IMR-90 (cell line): ENCODE results near the gene DSG1. TPM values are rescaled to one million over a fixed set of nuclear protein-coding genes. Genes with fewer than 3 reads are reported as not detected.

Source experiments
- ATAC-seq: fragments of 200-7000 bp; cut with Tn5 transposase; 2 replicates; pipeline ENCODE4 v1.9.1; 2020; ENCODE audit warnings: low read depth, mild to moderate bottlenecking, moderate library complexity
- BruUV-seq: library from RNA; stranded (reverse); fragments of 400-500 nt; replicated peaks from 2 replicates; lab custom pipeline; 2021; lab: Mats Ljungman, UMichigan
- CTCF ChIA-PET: fragments of 300-600 bp; formaldehyde crosslinking; extraction: SDS; loops from one replicate; lab custom pipeline; 2021; ENCODE audit warnings: antibody characterized with exemption; lab: Yijun Ruan, JAX
- POLR2A ChIA-PET: fragments of 300-600 bp; sonication (Branson Sonifier 250); formaldehyde crosslinking; loops from one replicate; lab custom pipeline; 2022; ENCODE audit warnings: antibody characterized with exemption; ENCODE audit not compliant: unreplicated experiment; lab: Charles Lee
- DNase-seq: peaks from one replicate; pipeline ENCODE4 v3.0.0; 2013
- H2AFZ ChIP-seq: replicated peaks from 2 replicates; pipeline ENCODE3; 2013; ENCODE audit warnings: low read length, mild to moderate bottlenecking; ENCODE audit not compliant: poor library complexity
- H2AK5ac ChIP-seq: 2 replicates; pipeline ENCODE4 v1.6.1; 2013; ENCODE audit warnings: low read depth, low read length, inconsistent platforms
- H2AK9ac ChIP-seq: replicated peaks from 2 replicates; pipeline ENCODE3; 2013; ENCODE audit warnings: mild to moderate bottlenecking, low read depth, low read length, moderate library complexity; ENCODE audit not compliant: poor library complexity
- H2BK120ac ChIP-seq: 2 replicates; pipeline ENCODE4 v1.6.1; 2013; ENCODE audit warnings: low read depth, low read length, inconsistent platforms
- H2BK15ac ChIP-seq: 3 replicates; pipeline ENCODE4 v1.6.1; 2013; ENCODE audit warnings: low read depth, low read length, inconsistent platforms
- H2BK20ac ChIP-seq: 2 replicates; pipeline ENCODE4 v1.6.1; 2013; ENCODE audit warnings: low read depth, mild to moderate bottlenecking, inconsistent platforms, low read length, moderate library complexity
- H2BK5ac ChIP-seq: 2 replicates; pipeline ENCODE4 v1.6.1; 2013; ENCODE audit warnings: mild to moderate bottlenecking, low read depth, low read length, inconsistent platforms; ENCODE audit not compliant: poor library complexity, severe bottlenecking
- H3K14ac ChIP-seq: replicated peaks from 2 replicates; pipeline ENCODE4 v1.6.1; 2013; ENCODE audit warnings: low read depth, low read length, inconsistent platforms
- H3K18ac ChIP-seq: 2 replicates; pipeline ENCODE4 v1.6.1; 2013; ENCODE audit warnings: low read depth, low read length, control low read depth
- H3K23ac ChIP-seq: 2 replicates; pipeline ENCODE4 v1.6.1; 2013; ENCODE audit warnings: low read depth, low read length, inconsistent platforms
- H3K27ac ChIP-seq: 2 replicates; pipeline ENCODE4 v1.5.1; 2013; ENCODE audit warnings: mild to moderate bottlenecking, control low read depth, low read length; ENCODE audit not compliant: insufficient read depth
- H3K27me3 ChIP-seq: 2 replicates; pipeline ENCODE4 v1.6.1; 2013; ENCODE audit warnings: low read length; ENCODE audit not compliant: control insufficient read depth, insufficient read depth
- H3K36me3 ChIP-seq: 2 replicates; pipeline ENCODE4 v1.6.1; 2013; ENCODE audit warnings: low read length, mixed read lengths; ENCODE audit not compliant: control insufficient read depth, insufficient read depth
- H3K4ac ChIP-seq: 2 replicates; pipeline ENCODE4 v1.6.1; 2013; ENCODE audit warnings: low read depth, low read length, inconsistent platforms
- H3K4me1 ChIP-seq: 2 replicates; pipeline ENCODE4 v1.6.1; 2013; ENCODE audit warnings: low read length, mixed read lengths; ENCODE audit not compliant: control insufficient read depth, insufficient read depth
- H3K4me2 ChIP-seq: 2 replicates; pipeline ENCODE4 v1.6.1; 2013; ENCODE audit warnings: low read depth, mild to moderate bottlenecking, control low read depth, low read length, moderate library complexity
- H3K4me3 ChIP-seq: 2 replicates; pipeline ENCODE4 v1.5.1; 2013; ENCODE audit warnings: low read depth, mild to moderate bottlenecking, control low read depth, low read length, moderate library complexity; ENCODE audit not compliant: insufficient read depth
- H3K56ac ChIP-seq: 2 replicates; pipeline ENCODE4 v1.6.1; 2013; ENCODE audit warnings: low read length, inconsistent platforms; ENCODE audit not compliant: insufficient read depth; ENCODE audit errors: extremely low read depth
- H3K79me1 ChIP-seq, 2 experiments: 2 replicates each; pipeline ENCODE4 v1.6.1; 2013; ENCODE audit warnings: low read length in 2 of 2, inconsistent platforms in 1 of 2, low read depth in 1 of 2
- H3K9ac ChIP-seq: 2 replicates; pipeline ENCODE4 v1.6.1; 2013; ENCODE audit warnings: low read depth, low read length, control low read depth
- H3K9me1 ChIP-seq: 2 replicates; pipeline ENCODE4 v1.6.1; 2013; ENCODE audit warnings: low read length, inconsistent platforms; ENCODE audit not compliant: insufficient read depth
- H3K9me3 ChIP-seq: 2 replicates; pipeline ENCODE4 v1.6.1; 2013; ENCODE audit warnings: low read length; ENCODE audit not compliant: control insufficient read depth, insufficient read depth
- H4K20me1 ChIP-seq: 2 replicates; pipeline ENCODE4 v1.6.1; 2013; ENCODE audit warnings: low read length, inconsistent platforms; ENCODE audit not compliant: insufficient read depth
- H4K5ac ChIP-seq: 2 replicates; pipeline ENCODE4 v1.6.1; 2013; ENCODE audit warnings: mild to moderate bottlenecking, low read depth, low read length, control low read depth
- H4K8ac ChIP-seq, 2 experiments: 2 replicates each; pipeline ENCODE4 v1.6.1; 2013; ENCODE audit warnings: low read depth in 2 of 2, low read length in 2 of 2, control low read depth in 1 of 2, inconsistent platforms in 1 of 2
- H4K91ac ChIP-seq: 2 replicates; pipeline ENCODE4 v1.6.1; 2013; ENCODE audit warnings: low read depth, low read length, inconsistent platforms; ENCODE audit not compliant: insufficient read depth
- BHLHE40 ChIP-seq: fragments of 150-350 bp; IDR thresholded peaks from 2 replicates; pipeline ENCODE4 v1.6.1; 2016; ENCODE audit warnings: mild to moderate bottlenecking, low read depth, low read length
- CHD1 ChIP-seq: IDR thresholded peaks from 2 replicates; pipeline ENCODE4 v1.6.1; 2012; ENCODE audit warnings: low read depth, low read length, improper control_type of control experiment
- CTCF ChIP-seq: conservative IDR thresholded peaks from 2 replicates; pipeline ENCODE4 v1.5.1; 2012; ENCODE audit warnings: mild to moderate bottlenecking, low read depth, low read length, improper control_type of control experiment
- FOS ChIP-seq: fragments of 150-350 bp; IDR thresholded peaks from 2 replicates; pipeline ENCODE4 v1.6.1; 2016; ENCODE audit warnings: low read depth, low read length
- MAFK ChIP-seq: IDR thresholded peaks from 2 replicates; pipeline ENCODE4 v1.6.1; 2012; ENCODE audit warnings: low read depth, low read length, improper control_type of control experiment
- MAZ ChIP-seq: IDR thresholded peaks from 2 replicates; pipeline ENCODE4 v1.6.1; 2012; ENCODE audit warnings: low read depth, mild to moderate bottlenecking, low read length, improper control_type of control experiment, moderate library complexity, borderline replicate concordance
- MXI1 ChIP-seq: IDR thresholded peaks from 2 replicates; pipeline ENCODE4 v1.6.1; 2012; ENCODE audit warnings: low read depth, mild to moderate bottlenecking, low read length, moderate library complexity, borderline replicate concordance
- NFE2L2 ChIP-seq: fragments of 150-350 bp; IDR thresholded peaks from 2 replicates; pipeline ENCODE4 v1.6.1; 2016; ENCODE audit warnings: low read depth, mild to moderate bottlenecking, low read length
- POLR2A ChIP-seq: IDR thresholded peaks from 2 replicates; pipeline ENCODE4 v1.6.1; 2012; ENCODE audit warnings: mild to moderate bottlenecking, low read depth, low read length
- RAD21 ChIP-seq: IDR thresholded peaks from 2 replicates; pipeline ENCODE4 v1.6.1; 2012; ENCODE audit warnings: low read length, improper control_type of control experiment
- RCOR1 ChIP-seq: IDR thresholded peaks from 2 replicates; pipeline ENCODE4 v1.6.1; 2012; ENCODE audit warnings: mild to moderate bottlenecking, low read length, improper control_type of control experiment; ENCODE audit not compliant: insufficient replicate concordance
- RFX5 ChIP-seq: IDR thresholded peaks from 2 replicates; pipeline ENCODE4 v1.8.0; 2012; ENCODE audit warnings: low read depth, mild to moderate bottlenecking, low read length, moderate library complexity
- SMC3 ChIP-seq: fragments of 150-350 bp; IDR thresholded peaks from 2 replicates; pipeline ENCODE4 v1.6.1; 2016; ENCODE audit warnings: low read depth, mild to moderate bottlenecking, antibody characterized with exemption, low read length, moderate library complexity
- USF2 ChIP-seq: fragments of 150-350 bp; IDR thresholded peaks from 2 replicates; pipeline ENCODE4 v1.6.1; 2017; ENCODE audit warnings: mild to moderate bottlenecking, antibody characterized with exemption, low read length, low read depth
- WGBS, 2 experiments: methylation state at CpG; one replicate each; pipeline versions ENCODE4 v1.1.5 to v1.1.7; 2013; ENCODE audit warnings: missing lambda C conversion rate in 2 of 2; ENCODE audit not compliant: insufficient read length in 1 of 2; ENCODE audit errors: extremely low coverage in 2 of 2; 5-methylcytosine and 5-hydroxymethylcytosine counted together
- dilution Hi-C: fragments of 300-500 bp; cut with HindIII; formaldehyde crosslinking; loops from one replicate; pipeline ENCODE4 v1.14.3; 2018; ENCODE audit warnings: low sequenced_read_pairs; ENCODE audit not compliant: unreplicated experiment
- in situ Hi-C: fragments of 300-500 bp; cut with MboI; formaldehyde crosslinking; loops from 3 replicates; pipeline ENCODE4 v1.14.3; 2019; ENCODE audit warnings: low sequenced_read_pairs, inconsistent platforms, mixed read lengths
- intact Hi-C: fragments of 100-400 bp; cut with micrococcal nuclease; formaldehyde crosslinking; loops from 2 replicates; pipeline ENCODE4 v1.10.0; 2022
- polyA plus RNA-seq, 3 experiments: library from polyadenylated mRNA; depleted of rRNA; stranded (reverse); fragments of >200 nt; gene quantifications; 2 replicates each; pipeline ENCODE4 v1.2.3, GENCODE V29; 2012; ENCODE audit warnings: low replicate concordance in 1 of 3
- total RNA-seq: library from RNA; depleted of rRNA; stranded (reverse); fragments of >200 nt; gene quantifications from 2 replicates; pipeline ENCODE4 v1.2.3, GENCODE V29; 2012

The DSG1 gene
- total and polyA plus RNA-seq, 2 of the 4 experiments (the other 2 are of a cell fraction) = not detected

- Histone ChIP-seq H3K36me3 (no peaks in the 10 kb centered on the region), H3K9ac (no peak overlapping the region), H3K9me3 (no peaks in the 10 kb centered on the region), H2AK5ac (no peak overlapping the region), H2AK9ac (no peak overlapping the region), H3K79me1 (no peaks in the 10 kb centered on the region), H2BK5ac (no peak overlapping the region), H3K27ac (no peak overlapping the region), H3K4ac (no peak overlapping the region), H2BK15ac (no peak overlapping the region), H3K4me3 (no peak overlapping the region), H4K5ac (no peak overlapping the region), H2BK120ac (no peak overlapping the region), H3K23ac (no peak overlapping the region), H3K56ac (no peak overlapping the region), H4K8ac (no peak overlapping the region), H3K27me3 (no peaks in the 10 kb centered on the region), H2BK20ac (no peak overlapping the region), H2AFZ (no peak overlapping the region), H4K20me1 (no peaks in the 10 kb centered on the region), H3K9me1 (no peaks in the 10 kb centered on the region), H3K4me2 (no peak overlapping the region), H3K4me1 (no peaks in the 10 kb centered on the region), H4K91ac (no peak overlapping the region), H3K14ac (no peak overlapping the region), H3K18ac (no peak overlapping the region)
- dilution Hi-C loops = no loop called here
- DNase-seq = no peak
- WGBS, 2 experiments = no CpG with 5 or more reads among the region's 6 CpGs
- intact Hi-C loops = no loop called here
- ATAC-seq = no peak
- TF ChIP-seq CHD1 (no peak), USF2 (no peak), CTCF (no peak), RCOR1 (no peak), SMC3 (no peak), RFX5 (no peak), BHLHE40 (no peak), MXI1 (no peak), RAD21 (no peak), MAZ (no peak), FOS (no peak), POLR2A (no peak), NFE2L2 (no peak), MAFK (no peak)
- ChIA-PET POLR2A (no interaction called here), CTCF (no interaction called here)
- no TSS peak for BruUV-seq
- in situ Hi-C loops = no loop called here
Measured at GRCh38 chr18:31399306-31400032, 81.5 kb downstream of the DSG1 start.
